ENCODE data around the gene PIK3IP1.

Gene PIK3IP1

GRCh38 chr22:31292236-31292989, at the start of gene PIK3IP1:
TSS of gene PIK3IP1 (minus strand) at chr22:31292488. CDS start at chr22:31292344, 144 bp downstream.
- peak within 1 kb of the TSS; percentile 57 to 84 (median 77) for H3K4me3 ChIP-seq
- peak within 1 kb of the TSS; percentile 72 to 100 (median 97) for H3K27ac ChIP-seq

GRCh38 chr22:31341386-31342088, 49.2 kb upstream of the PIK3IP1 start:
- peak overlapping the region in 2 of 21 experiments; percentile 38 to 71 for H3K27ac ChIP-seq
- H3K4me3 ChIP-seq, result no peak overlapping the region

GRCh38 chr22:31340765-31341247, 48.5 kb upstream of the PIK3IP1 start:
- H3K4me3 ChIP-seq, result no peak overlapping the region
- H3K27ac ChIP-seq, result peak overlapping the region in 2 of 21 experiments; percentile 38 to 61

- H3K27ac ChIP-seq, result peak overlapping the region in 1 of 21 experiments; percentile 22
Observed at GRCh38 chr22:31340360-31340759, 48.1 kb upstream of the PIK3IP1 start.

GRCh38 chr22:31339148-31339832, 47.0 kb upstream of the PIK3IP1 start:
- no peak overlapping the region for H3K4me3 ChIP-seq
- H3K27ac ChIP-seq, result peak overlapping the region in 1 of 21 experiments; percentile 22

More at GRCh38 chr22:31340360-31340759, 48.1 kb upstream of the PIK3IP1 start:
- H3K4me3 ChIP-seq, result no peak overlapping the region

- no peak overlapping the region for H3K27ac ChIP-seq
- no peak overlapping the region for H3K4me3 ChIP-seq
Observed at GRCh38 chr22:31337178-31337577, 44.9 kb upstream of the PIK3IP1 start.

GRCh38 chr22:31334329-31334728, 42.0 kb upstream of the PIK3IP1 start:
- H3K27ac ChIP-seq, result no peak overlapping the region

GRCh38 chr22:31333641-31334040, 41.4 kb upstream of the PIK3IP1 start:
- peak overlapping the region in 1 of 21 experiments; percentile 16 for H3K27ac ChIP-seq
- no peak overlapping the region for H3K4me3 ChIP-seq

More at GRCh38 chr22:31334329-31334728, 42.0 kb upstream of the PIK3IP1 start:
- no peak overlapping the region for H3K4me3 ChIP-seq

- Histone ChIP-seq H3K27ac (no peak overlapping the region), H3K4me3 (no peak overlapping the region)
Observed at GRCh38 chr22:31332886-31333285, 40.6 kb upstream of the PIK3IP1 start.

- Histone ChIP-seq H3K4me3 (no peak overlapping the region), H3K27ac (no peak overlapping the region)
Observed at GRCh38 chr22:31332010-31332409, 39.7 kb upstream of the PIK3IP1 start.

GRCh38 chr22:31329453-31330215, 37.3 kb upstream of the PIK3IP1 start:
- H3K27ac ChIP-seq, result no peak overlapping the region
- no peak overlapping the region for H3K4me3 ChIP-seq

GRCh38 chr22:31329029-31329428, 36.7 kb upstream of the PIK3IP1 start:
- Histone ChIP-seq H3K27ac (no peak overlapping the region), H3K4me3 (no peak overlapping the region)

GRCh38 chr22:31328544-31328960, 36.3 kb upstream of the PIK3IP1 start:
- H3K27ac ChIP-seq, result peak overlapping the region in 1 of 21 experiments; percentile 2
- no peak overlapping the region for H3K4me3 ChIP-seq

GRCh38 chr22:31327806-31328543, 35.7 kb upstream of the PIK3IP1 start:
- H3K4me3 ChIP-seq, result no peak overlapping the region
- peak overlapping the region in 1 of 21 experiments; percentile 2 for H3K27ac ChIP-seq

- Histone ChIP-seq H3K27ac (no peak overlapping the region), H3K4me3 (no peak overlapping the region)
Observed at GRCh38 chr22:31326877-31327276, 34.6 kb upstream of the PIK3IP1 start.

- Histone ChIP-seq H3K27ac (no peak overlapping the region), H3K4me3 (no peak overlapping the region)
Observed at GRCh38 chr22:31323578-31324550, 31.6 kb upstream of the PIK3IP1 start.

GRCh38 chr22:31321421-31321820, 29.1 kb upstream of the PIK3IP1 start:
- Histone ChIP-seq H3K4me3 (no peak overlapping the region), H3K27ac (peak overlapping the region in 1 of 21 experiments; percentile 39)
